Measurements from ENCODE around the gene CHAD. TPM values are rescaled to one million over a fixed set of nuclear protein-coding genes. Genes with fewer than 3 reads are reported as not detected.

Gene CHAD
- total and polyA plus RNA-seq, 7 donors, result 3.7 to 7.2 (median 4.4) TPM; not detected in 4

DNA sequence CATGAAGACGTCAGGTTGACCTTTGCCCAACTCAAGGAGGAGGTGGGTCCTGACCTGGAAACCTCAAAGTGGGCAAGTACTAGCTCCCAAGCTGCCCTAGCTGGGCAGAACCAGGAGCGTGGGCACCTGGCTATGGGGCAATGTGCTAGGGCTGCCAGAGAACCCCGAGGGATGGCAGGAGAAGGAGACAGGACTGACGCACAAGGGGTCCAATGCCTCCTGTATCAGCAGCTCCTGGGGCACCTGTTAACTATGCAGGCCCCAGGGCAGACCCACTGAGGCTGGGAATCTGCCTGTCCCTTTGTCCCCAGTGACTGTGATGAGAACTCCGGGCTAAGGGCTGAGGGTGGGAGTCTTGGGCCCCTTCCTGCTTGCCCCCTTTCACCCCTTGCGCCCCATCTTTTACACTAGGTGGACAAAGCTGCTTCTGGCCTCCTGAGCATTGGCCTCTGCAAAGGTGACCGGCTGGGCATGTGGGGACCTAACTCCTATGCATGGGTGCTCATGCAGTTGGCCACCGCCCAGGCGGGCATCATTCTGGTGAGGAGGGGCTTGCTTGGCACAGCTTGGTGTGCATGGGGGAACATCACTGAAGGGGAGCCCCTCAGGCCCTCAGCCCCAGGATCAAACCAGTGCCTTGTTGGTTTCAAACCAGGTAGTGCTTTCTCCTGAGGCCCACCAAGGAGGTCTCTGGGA, 7.7 kb downstream of the CHAD start:
- Histone ChIP-seq H3K4me3 (no peak overlapping the region), H3K9me3 (no peaks in the 10 kb centered on the region), H3K27me3 (no peaks in the 10 kb centered on the region), H3K36me3 (no peaks in the 10 kb centered on the region), H3K27ac (no peak overlapping the region), H3K4me1 (no peaks in the 10 kb centered on the region)
- intact Hi-C loops (cut with DNase I), result no loop called here
- WGBS, 2 donors, result 92 to 95% methylated on average over 9 of the region's 9 CpGs
- TF ChIP-seq, protein P1, sequence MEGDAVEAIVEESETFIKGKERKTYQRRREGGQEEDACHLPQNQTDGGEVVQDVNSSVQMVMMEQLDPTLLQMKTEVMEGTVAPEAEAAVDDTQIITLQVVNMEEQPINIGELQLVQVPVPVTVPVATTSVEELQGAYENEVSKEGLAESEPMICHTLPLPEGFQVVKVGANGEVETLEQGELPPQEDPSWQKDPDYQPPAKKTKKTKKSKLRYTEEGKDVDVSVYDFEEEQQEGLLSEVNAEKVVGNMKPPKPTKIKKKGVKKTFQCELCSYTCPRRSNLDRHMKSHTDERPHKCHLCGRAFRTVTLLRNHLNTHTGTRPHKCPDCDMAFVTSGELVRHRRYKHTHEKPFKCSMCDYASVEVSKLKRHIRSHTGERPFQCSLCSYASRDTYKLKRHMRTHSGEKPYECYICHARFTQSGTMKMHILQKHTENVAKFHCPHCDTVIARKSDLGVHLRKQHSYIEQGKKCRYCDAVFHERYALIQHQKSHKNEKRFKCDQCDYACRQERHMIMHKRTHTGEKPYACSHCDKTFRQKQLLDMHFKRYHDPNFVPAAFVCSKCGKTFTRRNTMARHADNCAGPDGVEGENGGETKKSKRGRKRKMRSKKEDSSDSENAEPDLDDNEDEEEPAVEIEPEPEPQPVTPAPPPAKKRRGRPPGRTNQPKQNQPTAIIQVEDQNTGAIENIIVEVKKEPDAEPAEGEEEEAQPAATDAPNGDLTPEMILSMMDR (IDR thresholded peaks at IDR 0.05), result no peak
- TF ChIP-seq EP300 (IDR thresholded peaks at IDR 0.05), result no peak
- no peak for TF ChIP-seq POLR2AphosphoS5 (IDR thresholded peaks at IDR 0.05)
- TF ChIP-seq POLR2A (IDR thresholded peaks at IDR 0.05), result no peak
- peak; percentile 49 for DNase-seq

DNA sequence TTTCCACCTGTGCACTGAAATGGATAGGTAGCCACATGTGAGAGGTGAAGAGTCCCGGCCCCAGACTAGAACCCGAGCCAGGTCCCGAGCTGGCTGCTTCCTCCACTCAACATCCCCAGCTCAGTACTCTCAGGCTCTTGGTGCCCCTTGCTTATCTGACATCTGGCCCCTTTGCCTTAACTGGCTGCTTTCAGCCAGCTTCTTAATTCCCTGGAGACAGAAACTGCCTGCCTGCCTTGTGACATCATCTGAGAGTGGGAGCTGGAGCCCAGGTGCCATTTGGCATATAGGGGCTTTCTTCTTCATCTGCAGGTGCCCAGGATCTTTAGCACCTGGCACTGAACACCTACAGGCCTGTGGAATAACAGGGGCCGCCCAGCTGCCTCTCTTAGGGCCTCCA, 8.9 kb downstream of the CHAD start:
- H3K4me1 ChIP-seq, result no peaks in the 10 kb centered on the region
- H3K4me3 ChIP-seq, result no peak overlapping the region
- no peaks in the 10 kb centered on the region for H3K27me3 ChIP-seq
- H3K9me3 ChIP-seq, result no peaks in the 10 kb centered on the region
- no peak overlapping the region for H3K27ac ChIP-seq
- intact Hi-C loops (cut with DNase I), result no loop called here
- TF ChIP-seq POLR2AphosphoS5 (IDR thresholded peaks at IDR 0.05) (no peak), POLR2A (IDR thresholded peaks at IDR 0.05) (no peak), EP300 (IDR thresholded peaks at IDR 0.05) (no peak)
- TF ChIP-seq, protein P1 (IDR thresholded peaks at IDR 0.05), result no peak
- H3K36me3 ChIP-seq, result no peaks in the 10 kb centered on the region
- peak; percentile 56 for DNase-seq
- 92 to 97% methylated on average over 4 of the region's 4 CpGs for WGBS, 2 donors

DNA sequence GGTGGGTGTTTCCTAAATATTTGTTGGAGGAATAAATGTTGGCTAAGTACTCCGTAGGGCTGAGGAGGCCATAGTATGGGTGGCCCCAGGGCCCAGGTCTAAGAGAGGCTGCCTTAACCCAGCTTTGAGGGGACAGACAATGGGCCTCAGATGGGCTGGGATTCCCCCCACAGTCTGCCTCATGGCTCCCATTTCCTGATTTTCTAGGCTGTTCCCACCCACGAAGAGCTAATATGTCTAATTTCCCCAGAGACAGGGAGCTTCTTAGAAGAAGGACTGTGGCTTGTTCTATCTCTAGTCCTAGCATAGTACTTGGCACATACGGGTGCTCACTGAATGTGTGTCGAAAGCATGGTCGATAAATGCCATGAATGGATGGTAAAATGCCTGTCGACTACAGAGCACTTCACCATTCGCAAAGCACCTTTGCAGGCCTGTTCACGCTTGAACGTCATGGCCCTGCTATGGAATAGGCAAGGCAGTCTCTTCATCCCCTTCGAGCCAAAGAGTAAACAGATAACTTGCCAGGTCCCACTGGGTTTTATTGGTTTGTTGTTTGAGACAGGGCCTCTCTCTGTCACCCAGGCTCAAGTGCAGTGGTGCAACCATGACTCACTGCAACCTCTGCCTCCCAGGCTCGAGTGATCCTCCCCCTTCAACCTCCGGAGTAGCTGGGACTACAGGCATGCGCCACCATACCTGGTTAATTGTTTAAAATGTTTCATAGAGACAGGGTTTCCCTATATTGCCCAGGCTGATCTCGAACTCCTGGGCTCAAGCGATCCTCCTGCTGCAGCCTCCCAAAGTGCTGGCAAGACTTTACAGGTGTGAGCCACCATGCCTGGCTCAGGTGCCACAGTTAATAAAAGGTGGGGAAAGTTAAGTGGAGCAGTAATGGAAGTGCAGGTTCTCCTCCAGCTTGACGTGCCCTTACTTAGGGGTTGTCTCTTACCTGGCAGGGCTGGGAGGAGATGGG, 9.7 kb downstream of the CHAD start:
- Histone ChIP-seq H3K27me3 (no peaks in the 10 kb centered on the region), H3K36me3 (no peaks in the 10 kb centered on the region), H3K9me3 (no peaks in the 10 kb centered on the region), H3K4me1 (no peaks in the 10 kb centered on the region), H3K4me3 (no peak overlapping the region), H3K27ac (no peak overlapping the region)
- TF ChIP-seq EP300 (IDR thresholded peaks at IDR 0.05) (no peak), POLR2A (IDR thresholded peaks at IDR 0.05) (no peak)
- TF ChIP-seq, protein P1 (IDR thresholded peaks at IDR 0.05), result no peak
- intact Hi-C loops (cut with DNase I), result no loop called here
- DNase-seq, result no peak
- WGBS, 2 donors, result 67 to 80% methylated on average over 16 of the region's 16 CpGs

DNA sequence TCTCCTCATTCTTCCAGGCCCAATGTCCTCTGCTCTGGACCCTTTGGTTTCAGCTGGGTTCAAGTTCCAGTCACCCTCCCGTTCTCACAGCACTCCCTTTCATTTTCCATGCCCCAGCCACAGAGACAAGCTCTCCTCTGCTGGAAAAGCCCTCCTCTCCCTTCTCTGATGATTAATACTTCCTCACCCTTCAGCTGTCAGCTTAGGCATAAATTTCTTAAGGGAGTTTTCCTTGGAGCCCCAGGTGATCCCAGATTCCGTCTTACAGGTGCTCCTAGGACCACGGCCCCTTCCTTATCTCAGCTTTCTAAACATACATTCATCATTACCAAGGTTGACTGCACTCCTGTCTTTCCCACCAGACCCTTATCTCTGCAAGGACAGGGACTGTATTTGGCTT, 10.4 kb downstream of the CHAD start:
- Histone ChIP-seq H3K4me3 (no peak overlapping the region), H3K4me1 (no peaks in the 10 kb centered on the region), H3K36me3 (no peaks in the 10 kb centered on the region), H3K9me3 (no peaks in the 10 kb centered on the region), H3K27me3 (no peaks in the 10 kb centered on the region), H3K27ac (no peak overlapping the region)
- 63% methylated on average over 3 of the region's 3 CpGs for WGBS, 2 donors
- no peak for DNase-seq
- TF ChIP-seq POLR2AphosphoS5 (IDR thresholded peaks at IDR 0.05) (no peak), EP300 (IDR thresholded peaks at IDR 0.05) (no peak), POLR2A (IDR thresholded peaks at IDR 0.05) (no peak)
- TF ChIP-seq, protein P1 (IDR thresholded peaks at IDR 0.05), result no peak
- intact Hi-C loops (cut with DNase I), result no loop called here

Measured in sigmoid colon (tissue), 7 donors.